Measurements from ENCODE around the gene MT1M.
"Not testable (repeated sequence)": the region's sequence is repeated elsewhere in the genome, so short reads cannot be mapped to it uniquely, and the experiment has no call there.

Gene MT1M

GRCh38 chr16:56649271-56649670 is 16.8 kb downstream of the MT1M start:
- H3K4me3 Mint-ChIP-seq = no peak overlapping the region
- no peak overlapping the region for H3K27ac Mint-ChIP-seq
- H3K9me3 Mint-ChIP-seq = no peaks in the 10 kb centered on the region
- ATAC-seq (no peak), DNase-seq (no peak)
- peaks cover 58% of the 10 kb centered on the region for H3K27me3 Mint-ChIP-seq
- H3K4me1 Mint-ChIP-seq = peaks cover 3% of the 10 kb centered on the region

- Mint-ChIP-seq H3K4me3 (no peak overlapping the region), H3K4me1 (no peaks in the 10 kb centered on the region), H3K9me3 (no peaks in the 10 kb centered on the region), H3K27ac (no peak overlapping the region), H3K27me3 (peaks cover 53% of the 10 kb centered on the region)
- ATAC-seq (no peak), DNase-seq (no peak)
Measured at GRCh38 chr16:56649820-56650219, 17.4 kb downstream of the MT1M start.

- H3K4me1 Mint-ChIP-seq = no peaks in the 10 kb centered on the region
- H3K27me3 Mint-ChIP-seq = peaks cover 52% of the 10 kb centered on the region
- peak; percentile 28 for ATAC-seq
- H3K9me3 Mint-ChIP-seq = no peaks in the 10 kb centered on the region
- H3K27ac Mint-ChIP-seq = peak within 1 kb of the TSS in 1 of 2 donors; percentile 44
- no peak within 1 kb of the TSS for H3K4me3 Mint-ChIP-seq
- DNase-seq = no peak
Measured at GRCh38 chr16:56651586-56651985, 19.1 kb downstream of the MT1M start, which contains the start of gene MT1B. Gene MT1B, plus strand, starts transcription at chr16:56651886. Its CDS starts 68 bp downstream, at chr16:56651954.

GRCh38 chr16:56652600-56652999 is 20.1 kb downstream of the MT1M start:
- Mint-ChIP-seq H3K27ac (no peak overlapping the region), H3K4me3 (no peak overlapping the region), H3K27me3 (peaks cover 44% of the 10 kb centered on the region), H3K4me1 (peaks cover 6% of the 10 kb centered on the region), H3K9me3 (no peaks in the 10 kb centered on the region)
- ATAC-seq = no peak
- no peak for DNase-seq

- Mint-ChIP-seq H3K4me1 (peaks cover 8% of the 10 kb centered on the region), H3K27ac (no peak overlapping the region), H3K4me3 (no peak overlapping the region), H3K27me3 (peaks cover 38% of the 10 kb centered on the region), H3K9me3 (no peaks in the 10 kb centered on the region)
- ATAC-seq (no peak), DNase-seq (no peak)
Measured at GRCh38 chr16:56653218-56653617, 20.8 kb downstream of the MT1M start.

GRCh38 chr16:56657555-56658326 is 25.3 kb downstream of the MT1M start, which contains the start of gene MT1F:
Gene MT1F, plus strand, starts transcription at chr16:56657959. Its CDS starts 100 bp downstream, at chr16:56658059.
- peak within 1 kb of the TSS; percentile 77 to 91 for H3K27ac Mint-ChIP-seq
- H3K27me3 Mint-ChIP-seq = peaks cover 5% of the 10 kb centered on the region
- peak within 1 kb of the TSS; percentile 96 to 97 for H3K4me3 Mint-ChIP-seq
- peak; percentile 80 for ATAC-seq
- peaks cover 36% of the 10 kb centered on the region for H3K4me1 Mint-ChIP-seq
- DNase-seq = peak; percentile 43 to 80
- H3K9me3 Mint-ChIP-seq = no peaks in the 10 kb centered on the region

- Mint-ChIP-seq H3K4me1 (peaks cover 39% of the 10 kb centered on the region), H3K27me3 (no peaks in the 10 kb centered on the region), H3K4me3 (peak overlapping the region; percentile 96 to 97), H3K27ac (peak overlapping the region in 1 of 2 donors; percentile 77), H3K9me3 (no peaks in the 10 kb centered on the region)
- DNase-seq (no peak), ATAC-seq (no peak)
Measured at GRCh38 chr16:56658327-56658875, 25.9 kb downstream of the MT1M start.

- Mint-ChIP-seq H3K4me3 (peak overlapping the region; percentile 94), H3K9me3 (no peaks in the 10 kb centered on the region), H3K27me3 (peaks cover 24% of the 10 kb centered on the region), H3K27ac (peak overlapping the region; percentile 95 to 97), H3K4me1 (peaks cover 40% of the 10 kb centered on the region)
- peak in 1 of 2 donors; percentile 47 for DNase-seq
- ATAC-seq = peak; percentile 61
Measured at GRCh38 chr16:56662357-56663354, 30.2 kb downstream of the MT1M start.

GRCh38 chr16:56664506-56664905 is 32.0 kb downstream of the MT1M start:
- DNase-seq (no peak), ATAC-seq (no peak)
- Mint-ChIP-seq H3K4me1 (peaks cover 44% of the 10 kb centered on the region), H3K4me3 (no peak overlapping the region), H3K9me3 (no peaks in the 10 kb centered on the region), H3K27me3 (peaks cover 42% of the 10 kb centered on the region), H3K27ac (no peak overlapping the region)

- Mint-ChIP-seq H3K27me3 (peaks cover 53% of the 10 kb centered on the region), H3K4me1 (peaks cover 51% of the 10 kb centered on the region)
- DNase-seq, ATAC-seq, H3K4me3 Mint-ChIP-seq, H3K9me3 Mint-ChIP-seq, H3K27ac Mint-ChIP-seq: not testable (repeated sequence)
Measured at GRCh38 chr16:56665286-56666261, 33.1 kb downstream of the MT1M start.

- Mint-ChIP-seq H3K4me1 (peaks cover 36% of the 10 kb centered on the region), H3K27ac (peak within 1 kb of the TSS; percentile 74 to 81), H3K27me3 (peaks cover 68% of the 10 kb centered on the region), H3K9me3 (no peaks in the 10 kb centered on the region), H3K4me3 (peak within 1 kb of the TSS; percentile 71 to 78)
- ATAC-seq (peak; percentile 75), DNase-seq (peak in 1 of 2 donors; percentile 66)
Measured at GRCh38 chr16:56667581-56668571, 35.4 kb downstream of the MT1M start, which contains the start of gene MT1G. Gene MT1G, minus strand, starts transcription at chr16:56668065. Its CDS starts 72 bp downstream, at chr16:56667993.

- Mint-ChIP-seq H3K4me3 (peak within 1 kb of the TSS; percentile 71 to 81), H3K27ac (peak within 1 kb of the TSS in 1 of 2 donors; percentile 57), H3K9me3 (no peaks in the 10 kb centered on the region), H3K4me1 (peaks cover 33% of the 10 kb centered on the region), H3K27me3 (peaks cover 68% of the 10 kb centered on the region)
- DNase-seq = peak; percentile 28 to 59
- peak; percentile 56 for ATAC-seq
Measured at GRCh38 chr16:56669005-56669839, 36.8 kb downstream of the MT1M start, which contains the start of gene MT1H. Gene MT1H, plus strand, starts transcription at chr16:56669814. Its CDS starts 71 bp downstream, at chr16:56669885.

Data from stimulated activated naive CD8-positive, alpha-beta T cell treated with anti-CD3 and anti-CD28 coated beads, Interleukin-15, amount 100 ng/mL, for 72 hours (primary cell).